Stimulated activated CD4-positive, alpha-beta T cell treated with anti-CD3 and anti-CD28 coated beads, Interleukin-4, amount 100 ng/mL, for 24 hours (primary cell): ENCODE results near the gene CAMK1G.

Source experiments
- DNase-seq: peaks from one replicate; pipeline ENCODE4 v3.0.0-alpha.2; 2020

Gene CAMK1G

DNA sequence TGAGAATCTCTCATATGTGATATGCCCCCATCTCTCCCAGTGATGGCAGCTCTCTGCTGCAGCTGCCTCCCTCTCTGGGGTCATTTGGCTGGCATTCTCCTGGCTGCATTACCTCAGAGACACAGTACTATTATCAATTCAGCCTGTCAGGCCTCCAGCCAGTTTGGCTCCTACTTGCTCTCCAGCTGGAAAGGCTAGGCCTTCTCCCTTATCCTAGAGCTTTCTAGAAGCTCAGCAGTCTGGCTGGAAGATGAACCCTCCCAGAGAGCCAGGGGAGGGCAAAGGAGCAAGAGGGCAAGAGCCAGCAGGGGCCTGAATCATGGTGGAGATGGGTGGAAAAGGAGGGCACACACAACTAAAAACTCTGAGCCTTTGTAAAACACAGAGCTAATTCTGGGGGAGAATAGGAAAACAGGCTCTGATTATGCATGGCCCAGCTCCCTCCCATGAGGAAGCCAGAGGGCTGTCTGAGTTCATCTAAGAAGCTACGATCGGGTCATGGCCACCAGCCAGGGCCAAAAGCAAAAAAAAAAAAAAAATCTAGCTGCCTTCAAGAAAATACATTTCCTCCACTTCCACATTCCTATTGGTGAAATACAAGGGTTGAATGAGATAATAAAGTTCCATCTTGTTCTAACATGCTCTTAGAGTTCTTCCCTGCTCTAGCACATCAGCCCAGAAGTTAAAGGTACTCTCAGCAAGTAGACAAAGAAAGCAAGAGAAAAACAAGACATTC, 59.9 kb downstream of the CAMK1G start:
- DNase-seq, result no peak

DNA sequence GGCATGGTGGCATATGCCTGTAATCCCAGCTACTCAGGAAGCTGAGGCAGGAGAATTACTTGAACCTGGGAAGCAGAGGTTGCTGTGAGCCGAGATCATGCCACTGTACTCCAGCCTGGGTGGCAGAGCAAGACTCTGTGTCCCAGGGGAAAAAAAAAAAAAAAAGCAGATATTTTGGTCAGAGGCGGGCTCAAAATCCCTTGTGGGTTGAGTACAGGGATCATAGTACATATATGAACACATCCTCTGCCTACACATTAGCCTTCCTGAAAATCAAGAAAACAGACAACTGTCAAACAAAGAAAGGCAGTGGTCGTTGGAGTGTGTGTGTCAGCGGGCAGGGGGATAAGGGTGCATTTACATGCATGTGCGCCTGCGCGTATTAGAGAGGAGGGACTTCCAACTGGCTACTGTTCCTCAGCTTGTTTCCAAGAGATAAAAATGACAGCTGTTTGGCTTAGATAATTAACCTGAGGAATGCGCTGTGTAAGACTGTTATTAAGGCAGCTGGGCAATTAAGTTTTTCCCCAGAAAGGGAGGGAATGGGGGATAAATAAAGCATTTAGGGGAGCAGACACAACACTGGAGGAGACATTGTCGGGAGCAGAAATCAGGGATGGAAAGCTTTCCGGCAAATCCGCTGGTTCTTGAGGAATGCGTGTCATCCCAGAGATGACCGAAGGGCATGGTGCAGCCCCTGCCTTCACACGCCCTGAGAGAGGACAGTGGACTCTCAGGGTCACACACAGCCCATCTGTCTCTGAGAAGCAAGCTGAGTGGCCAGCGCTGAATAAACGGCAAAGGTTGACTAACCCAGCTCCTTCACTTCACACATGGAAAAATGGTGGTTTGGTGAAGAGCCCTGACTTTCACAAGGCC, 62.3 kb downstream of the CAMK1G start:
- DNase-seq, result no peak

DNA sequence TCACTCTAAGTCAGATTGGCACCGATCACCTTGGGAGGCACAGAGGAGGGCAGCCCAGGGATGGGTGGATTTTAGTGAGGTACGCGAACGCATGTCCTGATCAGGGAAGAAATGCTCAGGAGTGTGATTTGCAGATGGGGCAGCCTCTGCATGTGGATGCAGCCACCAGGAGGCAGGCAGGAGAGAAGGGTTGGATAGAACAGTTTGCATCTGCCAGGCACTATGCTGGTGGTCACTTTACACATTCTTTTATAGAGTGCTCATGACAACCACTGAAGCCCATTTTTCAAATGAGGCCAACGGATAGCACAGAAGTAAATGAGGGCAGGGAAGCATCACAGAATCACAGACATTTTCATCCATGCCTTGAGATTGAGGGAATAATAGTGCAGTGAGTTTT, 63.0 kb downstream of the CAMK1G start:
- no peak for DNase-seq

DNA sequence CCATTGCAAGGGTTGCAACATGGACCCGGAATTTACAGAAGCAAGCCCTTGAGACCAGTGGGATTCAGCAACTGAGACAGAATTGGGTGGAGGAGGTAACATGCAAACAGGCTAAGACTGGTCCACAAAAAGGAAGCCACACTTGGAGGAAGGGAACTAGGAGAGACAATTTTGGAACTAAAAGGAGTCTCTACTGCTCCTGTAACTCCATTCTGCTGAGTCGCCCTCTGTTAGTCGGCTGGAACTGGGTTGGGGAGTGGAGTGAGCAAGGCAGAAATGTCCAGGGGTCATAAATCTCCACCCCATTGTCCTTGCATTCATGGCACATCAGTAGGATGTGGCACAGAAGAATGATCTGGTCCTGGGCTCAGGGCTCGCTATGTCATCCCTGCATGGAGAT, 63.6 kb downstream of the CAMK1G start:
- DNase-seq, result no peak

DNA sequence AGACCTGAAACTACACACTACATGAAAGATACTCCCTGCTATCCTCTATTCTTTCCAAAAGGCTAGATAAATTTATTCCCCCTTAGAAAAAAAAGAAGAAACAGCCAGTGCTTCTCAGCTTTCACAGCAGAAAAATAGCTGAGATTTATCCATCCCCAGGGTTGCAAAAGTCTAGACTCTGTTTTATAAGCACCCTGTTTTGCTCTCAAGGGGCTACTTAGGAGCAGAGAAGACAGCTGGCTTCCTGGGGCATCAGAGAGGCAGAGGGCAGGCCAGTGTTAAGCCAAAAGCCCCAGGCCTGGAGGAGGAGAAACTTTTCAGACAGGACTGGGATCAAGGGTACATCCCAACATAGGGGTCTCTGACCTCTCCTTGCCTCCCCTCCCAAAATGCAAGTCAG, 64.8 kb downstream of the CAMK1G start:
- no peak for DNase-seq

DNA sequence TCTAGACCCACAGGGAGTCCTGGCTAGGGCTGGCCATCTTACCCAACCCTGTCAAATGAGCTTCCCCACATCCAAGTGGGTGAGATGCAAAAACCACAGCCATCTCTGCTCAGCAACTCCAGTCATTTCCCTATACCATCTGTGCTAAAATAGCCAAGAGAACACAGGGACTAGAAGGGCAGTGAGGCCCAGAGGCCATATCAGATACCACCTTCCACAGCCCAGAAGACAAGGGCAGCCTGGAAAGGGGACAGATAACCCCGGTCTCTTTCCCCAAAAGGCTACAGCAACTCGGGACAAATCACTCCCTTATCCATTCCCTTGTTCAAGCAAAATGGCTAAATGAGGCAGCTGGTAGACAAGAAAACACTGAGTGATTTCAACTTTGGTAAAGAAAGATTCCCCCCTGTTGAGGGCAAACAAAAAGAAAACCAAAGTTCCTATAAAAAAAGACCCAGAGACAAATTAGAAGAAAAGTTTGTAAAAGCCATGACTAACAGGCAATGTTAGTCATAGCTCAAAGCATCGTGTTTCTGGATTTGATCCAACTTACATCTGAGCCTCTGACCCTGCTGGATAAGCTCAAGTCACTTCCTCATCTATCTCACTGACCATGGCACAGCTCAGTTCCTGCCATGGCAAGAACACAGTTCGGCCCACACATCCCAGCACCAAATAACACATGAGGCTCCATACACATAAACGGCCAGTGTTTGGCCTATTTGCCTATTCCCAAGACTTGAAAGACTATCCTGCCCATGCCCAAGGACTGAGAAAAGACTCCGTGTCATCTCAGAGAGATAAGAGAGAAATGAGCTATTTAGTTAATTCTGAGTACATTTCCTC, 65.6 kb downstream of the CAMK1G start:
- DNase-seq, result no peak

DNA sequence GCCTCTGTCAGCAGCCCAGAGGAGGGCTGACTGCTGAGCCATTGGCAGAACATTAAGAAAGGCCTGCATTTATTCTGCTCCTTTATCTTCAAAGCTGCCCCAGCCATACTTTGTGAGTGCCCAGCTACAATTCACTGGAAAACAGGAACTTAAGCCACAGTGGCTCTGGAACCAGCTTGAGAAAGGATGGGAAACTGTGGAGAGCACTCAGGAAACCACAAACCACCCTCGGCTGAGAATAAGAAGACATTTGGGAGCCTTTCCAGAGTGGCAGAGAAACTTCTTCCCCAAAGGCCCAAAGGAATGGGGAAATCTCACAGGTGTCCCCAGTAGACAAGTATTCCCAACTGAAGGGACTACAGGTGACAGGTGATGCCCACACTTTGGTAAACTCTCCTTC, 66.9 kb downstream of the CAMK1G start:
- DNase-seq, result no peak

DNA sequence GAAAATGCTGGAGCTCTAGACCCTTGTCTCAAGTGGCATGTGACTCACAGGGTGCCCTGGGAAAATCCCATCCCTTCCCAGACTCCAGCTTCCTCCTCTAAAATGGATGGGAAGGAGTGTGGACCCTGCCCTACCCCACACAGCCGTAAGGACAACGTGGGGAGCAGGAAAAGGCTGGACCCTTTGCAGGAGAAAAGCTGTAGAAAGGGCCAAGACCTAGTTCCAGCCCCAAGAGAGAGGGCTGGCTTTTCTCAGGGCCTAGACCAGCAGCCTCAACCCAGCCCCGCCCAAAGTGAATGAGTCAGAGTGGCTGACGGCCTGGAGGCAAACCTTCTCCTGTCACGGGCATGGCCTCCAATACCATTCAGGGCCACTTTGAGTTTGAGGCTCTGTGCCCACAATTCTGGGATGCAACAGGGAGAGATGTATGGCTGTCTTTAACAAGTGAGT, 67.6 kb downstream of the CAMK1G start:
- peak; percentile 65 for DNase-seq

DNA sequence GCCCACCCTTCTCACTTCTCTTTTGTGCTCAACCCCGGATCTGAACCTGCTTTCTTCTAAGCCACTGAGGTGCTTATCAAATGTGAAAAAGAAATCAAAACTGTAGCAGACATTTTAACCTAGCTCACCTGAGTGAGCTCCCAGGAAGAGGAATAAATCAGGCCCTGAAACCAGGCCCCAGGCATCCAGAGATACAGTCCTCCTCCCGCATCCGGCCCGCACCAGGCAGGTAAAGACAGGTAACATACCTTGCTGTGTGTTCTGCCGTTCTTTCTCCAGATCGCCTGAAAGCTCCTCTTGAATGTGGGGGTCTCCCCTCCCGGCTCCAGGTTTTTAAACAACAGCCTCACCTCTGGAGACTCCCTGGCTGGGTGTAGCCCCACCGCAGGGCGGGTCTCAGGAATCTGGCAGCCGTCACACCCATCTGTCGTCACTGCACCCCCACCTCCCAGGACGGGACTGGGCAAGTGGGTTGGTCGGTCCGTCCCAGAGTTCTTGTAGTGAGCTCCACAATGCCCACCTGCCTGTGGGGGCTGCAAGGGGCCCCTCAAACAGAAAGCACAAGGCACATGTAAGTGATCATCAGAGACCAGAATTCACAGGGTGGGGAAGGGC, 68.7 kb downstream of the CAMK1G start, which contains the start of gene LAMB3:
TSS of gene LAMB3 (minus strand) at position 305 of the 615 bp plus-strand sequence. CDS start 1,481 bp downstream, outside the sequence.
- DNase-seq, result no peak

DNA sequence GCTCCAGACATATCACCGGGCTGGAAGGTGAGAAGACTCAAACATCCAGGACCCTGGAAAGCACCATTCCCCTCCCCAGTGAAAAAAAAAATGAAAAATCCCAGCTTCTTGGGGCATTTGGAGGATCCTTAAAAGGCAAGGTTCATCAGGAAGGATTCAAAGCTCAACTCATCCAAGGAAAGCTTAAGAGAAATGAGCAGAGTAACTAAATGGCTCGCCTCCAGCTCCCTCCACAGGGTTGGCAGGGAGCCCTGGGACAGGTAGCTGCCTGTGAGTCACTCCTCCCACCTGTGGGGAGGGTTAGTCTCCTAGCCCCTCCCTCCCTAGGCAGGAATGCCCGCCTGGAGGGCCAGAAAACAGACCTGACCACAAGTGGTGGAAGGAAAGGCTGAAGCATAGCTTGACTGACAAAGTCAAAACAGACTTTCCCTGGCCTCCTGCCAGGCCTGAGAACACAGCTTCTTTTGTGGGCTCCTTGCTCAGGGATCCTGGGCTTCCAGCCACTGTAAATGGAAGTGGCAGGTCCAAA, 69.4 kb downstream of the CAMK1G start:
- peak; percentile 49 for DNase-seq

DNA sequence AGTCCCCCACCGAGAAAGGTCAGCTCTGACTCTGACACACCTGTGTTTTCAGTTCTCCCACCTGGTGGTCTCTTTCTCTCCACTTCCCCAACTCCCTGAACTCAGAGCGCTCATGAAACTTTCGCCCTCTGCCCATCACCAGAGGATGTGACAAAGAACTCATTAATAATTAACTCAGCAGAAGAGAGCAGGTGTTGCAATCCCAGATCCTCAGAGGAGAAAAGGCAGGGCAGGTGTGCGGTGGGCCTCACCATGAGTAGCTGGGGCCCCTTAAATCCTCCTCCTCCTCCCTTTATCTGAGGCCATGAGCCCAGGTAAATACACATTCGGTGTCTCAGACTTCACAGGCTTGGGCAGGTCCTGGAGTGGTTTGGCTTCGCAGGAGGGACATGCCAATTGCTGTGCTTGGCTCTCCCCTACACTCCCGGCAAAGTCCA, 70.4 kb downstream of the CAMK1G start:
- DNase-seq, result no peak

DNA sequence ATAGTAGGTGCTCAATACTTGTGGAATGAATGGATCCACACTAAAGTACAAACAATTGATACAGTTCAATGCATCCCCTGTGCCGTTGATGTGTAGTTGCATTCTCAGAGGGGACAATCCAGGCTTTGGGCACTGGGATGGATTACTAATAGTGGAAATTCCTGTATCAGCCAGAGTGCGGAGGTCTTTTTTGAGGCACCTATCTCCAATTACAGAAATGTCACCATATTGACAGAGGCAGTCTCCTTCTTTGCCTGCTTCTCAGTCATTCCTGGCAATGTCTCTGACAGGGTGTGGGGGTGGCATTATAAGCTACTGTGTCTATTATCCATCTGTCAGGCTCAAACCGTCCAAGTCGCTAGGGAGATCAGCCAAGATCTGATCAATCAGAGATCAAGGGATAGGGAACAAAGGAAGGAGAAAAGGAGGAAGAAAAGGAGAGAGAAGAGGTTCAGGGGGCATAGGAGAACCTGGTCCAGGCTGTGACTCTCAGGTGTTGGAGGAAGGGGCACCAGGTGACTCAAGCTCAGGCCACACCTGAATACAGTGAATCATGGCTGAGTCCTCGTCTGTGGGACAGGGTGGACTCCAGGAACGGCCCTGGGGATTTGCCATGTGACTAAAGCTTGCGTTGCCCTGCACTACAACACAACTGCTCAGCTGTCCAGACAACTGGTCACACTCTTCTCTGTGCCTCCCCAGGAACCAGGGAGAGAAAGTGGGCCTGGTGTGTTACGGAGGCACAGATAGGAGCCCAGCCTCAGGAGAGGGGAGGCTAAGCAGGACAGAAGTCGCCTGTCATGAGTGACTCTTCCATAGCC, 72.1 kb downstream of the CAMK1G start:
- no peak for DNase-seq

DNA sequence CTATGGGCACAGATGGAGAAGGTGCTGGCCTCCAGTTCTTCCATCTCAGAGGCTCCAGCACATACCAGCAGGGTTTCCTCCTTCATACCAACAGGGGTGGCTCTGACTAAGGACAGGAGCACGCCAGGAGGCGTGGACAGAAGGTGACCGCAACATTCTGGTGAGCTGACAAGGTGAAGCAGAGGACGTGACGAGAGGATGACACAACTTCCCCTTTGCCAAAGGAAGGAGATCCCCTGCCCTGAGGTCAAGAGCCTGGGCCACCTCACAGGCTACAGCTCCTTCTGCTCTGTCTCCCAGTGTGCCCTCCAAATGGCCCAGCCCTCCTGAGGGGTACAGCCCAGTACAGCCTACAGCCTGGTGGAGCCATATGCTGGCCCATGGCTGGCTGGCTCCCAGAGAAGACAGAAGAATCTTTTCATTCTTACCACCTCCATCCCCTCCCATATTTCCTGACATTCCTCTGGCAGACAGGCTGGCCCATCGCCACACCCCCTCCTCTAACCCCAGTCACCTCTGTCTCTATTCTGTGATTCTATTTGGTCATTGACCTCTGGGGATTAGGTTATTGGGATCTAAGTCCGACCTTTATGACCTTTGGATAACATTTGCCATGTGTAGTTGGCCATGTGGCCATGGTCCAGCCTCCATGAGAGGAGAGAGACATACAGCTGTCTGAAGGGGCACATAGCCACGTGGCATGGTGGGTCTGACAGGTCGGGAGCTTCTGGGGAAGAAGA, 73.8 kb downstream of the CAMK1G start:
- no peak for DNase-seq

DNA sequence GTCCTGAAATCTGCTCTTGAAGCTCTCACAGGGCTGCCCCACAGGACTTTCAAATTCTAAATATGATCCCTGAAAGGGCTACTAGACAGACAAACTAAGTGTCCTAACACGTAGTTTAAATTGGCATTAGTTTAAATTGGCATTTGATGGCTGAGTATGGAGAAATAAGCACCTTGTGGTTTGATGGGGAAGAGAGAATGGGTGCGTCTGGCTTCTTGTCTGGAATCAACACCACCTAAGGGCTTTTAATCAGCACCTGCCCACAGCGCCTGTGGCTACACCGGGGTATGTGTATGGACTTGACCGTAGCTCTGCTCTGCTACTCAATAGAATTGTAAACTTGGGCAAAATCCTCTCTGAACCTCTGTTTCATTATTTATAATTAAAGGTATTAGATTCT, 74.4 kb downstream of the CAMK1G start:
- DNase-seq, result no peak

DNA sequence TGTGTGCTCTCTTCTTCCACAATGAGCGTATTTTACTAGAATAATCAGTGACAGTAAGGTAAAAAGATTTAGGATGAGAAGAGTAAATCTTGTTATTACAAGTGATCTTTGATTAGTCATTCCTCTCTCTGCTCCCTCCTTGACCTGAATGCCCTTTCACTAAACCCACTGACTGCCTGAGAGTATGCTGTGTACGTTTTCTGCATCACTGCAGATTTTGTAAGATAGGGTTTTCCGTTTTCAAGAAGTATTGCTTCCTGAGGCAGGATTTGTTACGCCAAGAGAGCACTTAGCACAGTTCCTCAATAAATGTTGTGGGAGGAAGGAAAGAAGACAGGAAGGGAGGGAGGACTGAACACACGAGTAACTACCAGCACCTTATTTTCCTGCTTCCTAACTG, 76.4 kb downstream of the CAMK1G start:
- no peak for DNase-seq

DNA sequence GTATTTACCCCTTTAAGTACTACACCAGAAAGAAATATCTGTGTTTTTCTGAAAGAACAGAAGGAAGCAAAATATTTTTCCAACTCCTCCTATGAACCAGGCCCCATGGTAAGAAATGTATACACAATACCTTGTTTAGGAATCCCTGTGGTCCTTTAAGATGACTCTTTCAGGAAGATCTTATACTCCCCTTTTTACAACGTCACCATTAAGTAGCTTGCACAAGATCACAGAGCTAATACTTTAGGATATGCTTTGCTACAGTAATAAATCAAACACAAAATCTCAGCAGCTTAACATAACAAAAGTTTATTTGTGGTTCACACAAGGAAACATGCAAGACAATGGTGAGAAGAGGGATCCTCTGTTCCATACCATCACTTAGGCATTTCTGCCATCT, 77.6 kb downstream of the CAMK1G start:
- no peak for DNase-seq

DNA sequence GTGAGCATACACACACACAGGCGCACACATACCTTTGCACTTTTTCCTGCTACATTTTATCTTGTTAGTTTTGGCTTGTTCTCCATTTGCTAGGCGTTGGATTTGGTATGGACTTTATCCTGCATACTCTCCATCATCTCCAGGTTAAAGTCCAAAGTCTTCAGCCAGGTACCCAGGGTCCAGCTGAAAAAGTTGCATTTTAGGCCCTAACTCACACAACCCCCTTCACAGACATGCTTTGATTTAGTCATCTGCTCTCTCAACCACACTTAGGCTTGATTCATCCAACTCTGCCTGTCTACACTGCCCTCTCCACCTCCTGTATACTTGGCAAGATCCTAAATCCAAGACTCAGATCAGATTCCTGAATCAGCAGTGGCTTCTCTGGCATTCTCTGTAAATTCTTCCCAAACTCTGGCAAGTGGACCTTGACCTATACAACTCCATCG, 79.4 kb downstream of the CAMK1G start:
- DNase-seq, result no peak
